Ureter (tissue), 1 donor: ENCODE measurements around the gene LCK. TPM values are rescaled to one million over a fixed set of nuclear protein-coding genes. Genes with fewer than 3 reads are reported as not detected.
A peak's percentile ranks its signal among the peaks of the same experiment; 100 is the strongest.
"Not testable (repeated sequence)": the region's sequence is repeated elsewhere in the genome, so short reads cannot be mapped to it uniquely, and the experiment has no call there.

ENCODE experiments used
- DNase-seq: peaks from one replicate; pipeline ENCODE4 v3.0.0-alpha.2; 2020; ENCODE audit warnings: low spot score
- total RNA-seq: library from RNA; stranded (reverse); gene quantifications from one replicate; pipeline ENCODE4 v1.2.4, GENCODE V29; 2023
- donor health status: DM: yes; HTN: yes; CAD: no.

Gene LCK
- total RNA-seq, 1 donor from 2014 or later, result 3.8 TPM

GRCh38 chr1:32273391-32274208, 22.5 kb downstream of the LCK start:
- DNase-seq, result peak; percentile 66

DNA sequence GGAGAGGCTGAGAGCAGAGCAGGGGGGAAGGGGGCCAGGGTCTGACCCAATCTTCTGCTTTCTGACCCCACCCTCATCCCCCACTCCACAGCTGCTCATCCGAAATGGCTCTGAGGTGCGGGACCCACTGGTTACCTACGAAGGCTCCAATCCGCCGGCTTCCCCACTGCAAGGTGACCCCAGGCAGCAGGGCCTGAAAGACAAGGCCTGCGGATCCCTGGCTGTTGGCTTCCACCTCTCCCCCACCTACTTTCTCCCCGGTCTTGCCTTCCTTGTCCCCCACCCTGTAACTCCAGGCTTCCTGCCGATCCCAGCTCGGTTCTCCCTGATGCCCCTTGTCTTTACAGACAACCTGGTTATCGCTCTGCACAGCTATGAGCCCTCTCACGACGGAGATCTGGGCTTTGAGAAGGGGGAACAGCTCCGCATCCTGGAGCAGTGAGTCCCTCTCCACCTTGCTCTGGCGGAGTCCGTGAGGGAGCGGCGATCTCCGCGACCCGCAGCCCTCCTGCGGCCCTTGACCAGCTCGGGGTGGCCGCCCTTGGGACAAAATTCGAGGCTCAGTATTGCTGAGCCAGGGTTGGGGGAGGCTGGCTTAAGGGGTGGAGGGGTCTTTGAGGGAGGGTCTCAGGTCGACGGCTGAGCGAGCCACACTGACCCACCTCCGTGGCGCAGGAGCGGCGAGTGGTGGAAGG, 23.7 kb downstream of the LCK start:
- no peak for DNase-seq

- peak; percentile 68 for DNase-seq
Observed at GRCh38 chr1:32275424-32275823, 24.4 kb downstream of the LCK start.

GRCh38 chr1:32276032-32276782, 25.1 kb downstream of the LCK start:
- no peak for DNase-seq

GRCh38 chr1:32284777-32285176, 33.7 kb downstream of the LCK start:
- DNase-seq, result not testable (repeated sequence)

- no peak for DNase-seq
Observed at GRCh38 chr1:32285658-32286057, 34.6 kb downstream of the LCK start.

DNA sequence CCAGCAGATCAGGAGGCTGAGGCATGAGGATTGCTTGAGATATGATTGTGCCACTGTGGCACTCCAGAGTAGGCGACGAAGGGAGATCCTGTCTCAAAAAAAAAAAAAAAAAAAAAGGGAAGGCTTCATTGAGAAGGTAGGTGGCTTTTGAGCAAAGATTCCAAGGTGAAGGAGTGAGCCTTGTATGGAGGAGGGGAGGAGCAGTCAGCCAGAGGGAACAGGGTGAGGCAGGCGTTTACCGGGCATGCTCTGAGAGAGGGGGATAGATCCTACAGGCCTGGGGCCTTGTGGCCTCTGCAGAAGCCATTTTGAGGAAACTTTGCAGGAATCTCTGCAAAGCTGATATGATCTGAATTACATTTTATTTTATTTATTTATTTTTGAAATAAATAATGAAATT, 35.7 kb downstream of the LCK start:
- DNase-seq, result no peak

- no peak for DNase-seq
Observed at GRCh38 chr1:32289256-32289655, 38.2 kb downstream of the LCK start.

DNA sequence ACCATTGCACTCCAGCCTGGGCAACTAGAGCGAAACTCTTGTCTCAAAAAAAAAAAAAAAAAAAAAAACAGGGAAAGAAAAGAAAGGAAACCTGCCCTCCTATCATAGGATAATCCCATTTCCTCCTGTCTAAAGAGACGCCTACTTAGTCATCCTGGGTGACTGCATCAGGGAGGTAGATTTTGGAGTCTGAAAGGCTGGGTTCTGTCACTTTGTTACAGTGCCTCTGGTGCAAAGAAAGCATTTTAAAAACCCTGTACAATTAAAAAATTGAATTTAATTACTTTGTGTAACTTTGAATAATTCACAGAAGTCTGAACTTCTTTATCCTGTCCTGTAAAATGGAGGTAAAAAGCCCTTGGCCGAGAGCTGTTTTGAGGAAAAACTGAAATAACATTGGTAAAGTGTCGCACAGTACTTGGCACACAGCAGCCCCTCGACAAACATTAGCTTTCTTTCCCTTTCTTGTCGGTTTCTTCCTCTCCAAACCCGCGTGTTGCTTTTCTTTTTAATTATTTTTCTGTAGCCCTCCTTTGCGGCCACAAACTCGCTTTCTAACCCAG, 40.2 kb downstream of the LCK start:
- DNase-seq, result no peak

GRCh38 chr1:32291708-32292538, 40.9 kb downstream of the LCK start, which contains the start of gene HDAC1:
Gene HDAC1, plus strand, starts transcription at chr1:32292083. Its CDS starts 87 bp downstream, at chr1:32292170.
- peak; percentile 95 for DNase-seq

GRCh38 chr1:32298211-32298610, 47.1 kb downstream of the LCK start:
- DNase-seq, result not testable (repeated sequence)

- no peak for DNase-seq
Observed at GRCh38 chr1:32299327-32299726, 48.3 kb downstream of the LCK start.

DNA sequence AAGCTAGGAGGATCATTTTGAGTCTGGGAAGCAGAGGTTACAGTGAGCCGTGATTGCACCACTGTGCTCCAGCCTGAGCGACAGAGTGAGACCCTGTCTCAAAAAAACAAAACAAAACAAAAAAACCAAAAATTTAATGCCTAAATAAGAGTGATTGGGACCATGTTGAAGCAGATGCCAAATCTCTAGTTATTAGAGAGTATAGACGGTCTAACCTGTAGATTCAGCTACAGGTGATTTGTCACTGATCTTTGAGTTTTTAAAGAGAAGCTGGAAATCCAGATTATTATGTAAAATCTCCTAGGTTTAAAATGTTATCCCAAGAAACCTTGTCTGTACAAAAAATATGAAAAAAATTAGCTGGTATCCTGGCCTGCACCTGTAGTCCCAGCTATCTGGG, 52.3 kb downstream of the LCK start:
- no peak for DNase-seq

DNA sequence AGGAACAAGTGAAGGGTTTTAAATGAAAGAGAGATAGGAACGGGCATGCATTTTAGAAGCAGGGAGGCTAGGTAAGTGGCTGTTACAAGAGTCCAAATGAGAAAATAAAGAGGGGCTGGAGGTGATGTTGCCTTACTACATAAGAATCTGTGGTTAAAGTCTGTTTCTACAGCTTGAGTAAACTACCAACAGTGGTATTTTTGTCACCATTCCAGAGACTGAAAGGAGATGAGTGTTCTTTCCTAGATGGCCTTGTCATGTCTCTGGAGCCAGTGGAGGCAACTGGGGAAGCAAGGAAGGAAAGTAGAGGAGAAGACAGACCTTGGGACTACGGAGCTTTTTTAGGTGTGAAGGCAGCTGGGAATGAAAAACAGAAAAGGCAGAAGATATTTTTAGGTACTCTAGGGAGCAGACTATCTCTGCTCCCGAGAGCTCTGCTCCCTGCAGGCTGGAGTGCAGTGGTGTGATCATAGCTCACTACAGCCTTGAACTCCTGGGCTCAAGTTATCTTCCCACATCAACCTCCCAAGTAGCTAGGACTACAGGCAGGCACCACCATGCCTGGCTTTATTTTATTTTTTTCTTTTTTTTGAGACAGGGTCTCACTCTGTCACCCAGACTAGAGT, 53.0 kb downstream of the LCK start:
- no peak for DNase-seq

DNA sequence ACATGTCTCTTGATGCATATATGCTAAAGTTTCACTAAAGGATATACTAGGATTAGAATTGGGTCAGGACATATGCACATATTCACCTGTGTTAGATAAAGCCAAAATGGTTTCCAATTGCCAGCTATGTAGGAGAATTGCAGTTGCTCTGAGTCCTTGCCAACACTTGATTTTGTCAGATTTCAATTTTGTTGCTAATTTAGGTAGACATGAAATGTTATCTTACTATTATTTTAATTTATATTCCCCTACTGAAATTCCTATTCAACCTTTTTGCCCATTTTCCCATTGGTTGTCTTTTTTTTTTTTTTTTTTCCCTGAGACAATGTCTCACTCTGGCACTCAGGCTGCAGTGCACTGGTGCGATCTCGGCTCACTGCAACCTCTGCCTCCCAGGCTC, 54.2 kb downstream of the LCK start:
- DNase-seq, result no peak

GRCh38 chr1:32307324-32307723, 56.3 kb downstream of the LCK start:
- DNase-seq, result no peak

- DNase-seq, result no peak
Observed at GRCh38 chr1:32309960-32310359, 58.9 kb downstream of the LCK start.

- DNase-seq, result no peak
Observed at GRCh38 chr1:32311709-32312393, 60.8 kb downstream of the LCK start.

DNA sequence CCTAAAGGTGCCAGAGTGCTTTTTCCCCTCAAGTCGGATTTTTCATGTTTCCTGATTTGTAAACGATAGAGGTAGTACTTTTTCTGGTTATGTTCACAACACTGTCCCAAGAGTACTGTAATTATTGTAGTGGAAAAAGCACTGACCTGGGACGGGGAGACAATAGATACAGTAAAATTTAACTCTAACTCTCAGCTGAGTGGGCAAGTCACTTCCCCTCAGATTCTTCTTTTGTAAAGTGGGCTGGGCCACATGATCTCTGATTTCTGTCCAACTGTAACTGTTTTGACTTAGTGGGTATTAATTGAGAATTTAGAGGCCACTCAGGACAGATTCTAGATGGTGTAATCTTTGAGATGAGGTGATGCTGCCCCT, 65.8 kb downstream of the LCK start:
- no peak for DNase-seq
